Stomach (tissue), 9 donors: Measurements from ENCODE around the gene MAD2L1BP. TPM values are rescaled to one million over a fixed set of nuclear protein-coding genes. Genes with fewer than 3 reads are reported as not detected.

Experiments used
- DNase-seq, 2 donors: peaks; one replicate each; pipeline versions ENCODE4 v3.0.0 to v3.0.0-alpha.2; 2013 to 2019
- H3K27ac ChIP-seq, 5 donors: fragments of 200-600 bp in 4 of 5; sonication (generic) in 4 of 5; one replicate each; pipeline ENCODE4 v1.5.1; 2013 to 2019; ENCODE audit warnings: mild to moderate bottlenecking in 1 of 5, moderate library complexity in 1 of 5
- H3K27me3 ChIP-seq, 3 donors: fragments of 200-600 bp; sonication (generic); one replicate each; pipeline ENCODE4 v1.5.1; 2017 to 2019; ENCODE audit warnings: mixed run types in 1 of 3
- H3K36me3 ChIP-seq, 4 donors: fragments of 200-600 bp; sonication (generic); 1 replicate in 3 of 4; 2 replicates in 1 of 4; pipeline ENCODE4 v1.5.1; 2016 to 2019
- H3K4me1 ChIP-seq, 4 donors: fragments of 200-600 bp; sonication (generic); one replicate each; pipeline ENCODE4 v1.5.1; 2016 to 2019
- H3K4me3 ChIP-seq, 4 donors: fragments of 200-600 bp; sonication (generic) in 3 of 4; one replicate each; pipeline ENCODE4 v1.5.1; 2016 to 2019; ENCODE audit warnings: mild to moderate bottlenecking in 1 of 4
- H3K9me3 ChIP-seq, 4 donors: fragments of 200-600 bp; sonication (generic); one replicate each; pipeline ENCODE4 v1.5.1; 2016 to 2019
- EP300 ChIP-seq: sonication (generic); formaldehyde crosslinking; IDR thresholded peaks from one replicate; pipeline ENCODE4 v1.6.1; 2017; ENCODE audit warnings: antibody characterized with exemption
- POLR2A ChIP-seq, 4 donors: fragments of 450-650 bp; IDR thresholded peaks; one replicate each; pipeline ENCODE4 v1.6.1; 2016; ENCODE audit warnings: antibody characterized with exemption in 4 of 4, control low read depth in 2 of 4, mild to moderate bottlenecking in 1 of 4, moderate library complexity in 1 of 4
- POLR2AphosphoS5 ChIP-seq, 3 donors: sonication (generic); formaldehyde crosslinking; IDR thresholded peaks; one replicate each; pipeline ENCODE4 v1.6.1; 2016; ENCODE audit warnings: antibody characterized with exemption in 3 of 3
- WGBS, 5 donors: extraction: QIAGEN DNeasy Blood & Tissue Kit in 3 of 5; methylation state at CpG; one replicate each; pipeline versions ENCODE4 v1.1.5 to v1.1.7; 2013 to 2018; 5-methylcytosine and 5-hydroxymethylcytosine counted together
- intact Hi-C: fragments of 100-400 bp; cut with DNase I; formaldehyde crosslinking; loops from one replicate; pipeline ENCODE4 v1.15.1; 2023; ENCODE audit warnings: low total_unique reads
- polyA plus RNA-seq, 3 donors: library from polyadenylated mRNA; stranded (reverse); fragments of 200-250 nt; gene quantifications; one replicate each; pipeline ENCODE4 v1.2.3, GENCODE V29; 2013
- total RNA-seq, 5 donors: library from RNA; depleted of rRNA; stranded (reverse); fragments of >200 nt; gene quantifications; one replicate each; pipeline versions ENCODE4 v1.1.0 to v1.2.3, GENCODE V29; 2014 to 2016
- TF ChIP-seq, protein P1 (sequence below), 7 experiments: fragments of 450-650 bp in 4 of 7; fragments of 200-600 bp in 3 of 7; sonication (generic) in 3 of 7; IDR thresholded peaks; one replicate each; pipeline ENCODE4 v1.5.1; 2016 to 2019; ENCODE audit warnings: antibody characterized with exemption in 7 of 7, control low read depth in 2 of 7, mild to moderate bottlenecking in 1 of 7
- donor health status: healthy with polysubstance abuse.
- donor health status: Bipolar disorder and iron deficiency.
- donor health status: healthy.

MAD2L1BP gene
- total and polyA plus RNA-seq, 8 donors, result 7.8 to 282 (median 22.6) TPM

- WGBS, 5 donors, result 78 to 90% (median 83%) methylated on average over 12 to 15 of the region's 15 CpGs
- peak in 1 of 2 donors; percentile 72 for DNase-seq
- Histone ChIP-seq H3K27me3 (no peaks in the 10 kb centered on the region), H3K27ac (peak overlapping the region in 3 of 5 donors; percentile 20 to 74 (median 42)), H3K9me3 (no peaks in the 10 kb centered on the region), H3K36me3 (peaks cover 65 to 85% (median 84%) of the 10 kb centered on the region in 4 donors), H3K4me3 (no peak overlapping the region), H3K4me1 (peaks cover 27 to 51% (median 39%) of the 10 kb centered on the region in 4 donors)
- TF ChIP-seq, protein P1, sequence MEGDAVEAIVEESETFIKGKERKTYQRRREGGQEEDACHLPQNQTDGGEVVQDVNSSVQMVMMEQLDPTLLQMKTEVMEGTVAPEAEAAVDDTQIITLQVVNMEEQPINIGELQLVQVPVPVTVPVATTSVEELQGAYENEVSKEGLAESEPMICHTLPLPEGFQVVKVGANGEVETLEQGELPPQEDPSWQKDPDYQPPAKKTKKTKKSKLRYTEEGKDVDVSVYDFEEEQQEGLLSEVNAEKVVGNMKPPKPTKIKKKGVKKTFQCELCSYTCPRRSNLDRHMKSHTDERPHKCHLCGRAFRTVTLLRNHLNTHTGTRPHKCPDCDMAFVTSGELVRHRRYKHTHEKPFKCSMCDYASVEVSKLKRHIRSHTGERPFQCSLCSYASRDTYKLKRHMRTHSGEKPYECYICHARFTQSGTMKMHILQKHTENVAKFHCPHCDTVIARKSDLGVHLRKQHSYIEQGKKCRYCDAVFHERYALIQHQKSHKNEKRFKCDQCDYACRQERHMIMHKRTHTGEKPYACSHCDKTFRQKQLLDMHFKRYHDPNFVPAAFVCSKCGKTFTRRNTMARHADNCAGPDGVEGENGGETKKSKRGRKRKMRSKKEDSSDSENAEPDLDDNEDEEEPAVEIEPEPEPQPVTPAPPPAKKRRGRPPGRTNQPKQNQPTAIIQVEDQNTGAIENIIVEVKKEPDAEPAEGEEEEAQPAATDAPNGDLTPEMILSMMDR (IDR thresholded peaks at IDR 0.05), result no peak
- no peak for TF ChIP-seq POLR2A (IDR thresholded peaks at IDR 0.05)
- no peak for TF ChIP-seq POLR2AphosphoS5 (IDR thresholded peaks at IDR 0.05)
- TF ChIP-seq EP300, result no peak
- intact Hi-C loops, result no loop called here
These were observed 37.9 kb downstream of the MAD2L1BP start for GRCh38 chr6:43673444-43674084.

DNA sequence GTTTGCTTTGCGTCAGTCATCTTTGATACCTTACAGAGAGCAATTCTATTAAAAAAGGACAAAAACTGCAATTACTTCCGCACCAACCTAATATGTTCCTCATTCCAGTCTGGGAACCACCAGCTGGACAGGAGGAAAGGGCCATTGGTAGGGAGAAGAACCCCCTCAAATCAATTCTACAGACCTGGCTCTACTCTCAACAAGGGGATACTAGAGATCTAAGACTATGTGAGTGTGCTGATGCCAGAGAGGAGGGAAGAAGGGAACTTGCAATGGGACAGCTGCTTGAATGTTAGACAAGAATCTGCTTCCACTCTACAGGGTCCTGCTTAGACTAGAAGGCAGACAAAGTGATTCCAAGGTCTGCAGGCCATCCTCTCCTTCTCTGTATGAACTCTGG is 38.7 kb downstream of the MAD2L1BP start:
- no peaks in the 10 kb centered on the region for H3K9me3 ChIP-seq
- H3K36me3 ChIP-seq, result peaks cover 69 to 92% (median 91%) of the 10 kb centered on the region in 4 donors
- whole genome bisulfite sequencing, 5 donors, result 90 to 97% (median 94%) methylated on average over 2 of the region's 2 CpGs
- DNase-seq, result no peak
- H3K4me1 ChIP-seq, result peaks cover 20 to 44% (median 32%) of the 10 kb centered on the region in 4 donors
- no peaks in the 10 kb centered on the region for H3K27me3 ChIP-seq
- intact Hi-C loops, result no loop called here
- H3K4me3 ChIP-seq, result no peak overlapping the region
- TF ChIP-seq POLR2A (IDR thresholded peaks at IDR 0.05) (no peak), POLR2AphosphoS5 (IDR thresholded peaks at IDR 0.05) (no peak), EP300 (no peak)
- TF ChIP-seq, protein P1 (IDR thresholded peaks at IDR 0.05), result no peak
- H3K27ac ChIP-seq, result peak overlapping the region in 1 of 5 donors; percentile 74

- no peak for TF ChIP-seq POLR2A (IDR thresholded peaks at IDR 0.05)
- TF ChIP-seq, protein P1 (IDR thresholded peaks at IDR 0.05), result no peak
- no peak for TF ChIP-seq EP300
- TF ChIP-seq POLR2AphosphoS5 (IDR thresholded peaks at IDR 0.05), result no peak
- Histone ChIP-seq H3K36me3 (peaks cover 69 to 98% (median 97%) of the 10 kb centered on the region in 4 donors), H3K27ac (no peak overlapping the region), H3K27me3 (no peaks in the 10 kb centered on the region), H3K4me1 (peaks cover 13 to 37% (median 26%) of the 10 kb centered on the region in 4 donors), H3K4me3 (no peak overlapping the region), H3K9me3 (no peaks in the 10 kb centered on the region)
- intact Hi-C loops, result no loop called here
- no peak for DNase-seq
- 92 to 97% (median 95%) methylated on average over 8 of the region's 8 CpGs for WGBS, 5 donors
These were observed 39.3 kb downstream of the MAD2L1BP start for GRCh38 chr6:43674921-43675320.

- TF ChIP-seq, protein P1 (IDR thresholded peaks at IDR 0.05), result no peak
- TF ChIP-seq EP300 (no peak), POLR2A (IDR thresholded peaks at IDR 0.05) (no peak), POLR2AphosphoS5 (IDR thresholded peaks at IDR 0.05) (no peak)
- Histone ChIP-seq H3K27ac (no peak overlapping the region), H3K4me1 (peaks cover 7 to 32% (median 18%) of the 10 kb centered on the region in 4 donors), H3K9me3 (no peaks in the 10 kb centered on the region), H3K36me3 (peaks cover 67 to 95% (median 93%) of the 10 kb centered on the region in 4 donors), H3K4me3 (no peak overlapping the region), H3K27me3 (no peaks in the 10 kb centered on the region)
- WGBS, 5 donors, result 83 to 89% (median 84%) methylated on average over 6 to 7 of the region's 7 CpGs
- intact Hi-C loops, result no loop called here
- DNase-seq, result no peak
These were observed 41.4 kb downstream of the MAD2L1BP start for GRCh38 chr6:43676962-43677606.
